ENCODE data around the gene SHH.
"Not testable (repeated sequence)": the region's sequence is repeated elsewhere in the genome, so short reads cannot be mapped to it uniquely, and the experiment has no call there.

SHH gene

GRCh38 chr7:155819186-155819585 lies 6.9 kb upstream of the SHH start:
- no peak for DNase-seq (ENCODE audit: low spot score)

GRCh38 chr7:155818820-155819168 lies 6.5 kb upstream of the SHH start:
- DNase-seq (ENCODE audit: low spot score), result no peak

GRCh38 chr7:155818154-155818819 lies 6.0 kb upstream of the SHH start:
- DNase-seq (ENCODE audit: low spot score), result no peak

GRCh38 chr7:155817515-155817914 lies 5.3 kb upstream of the SHH start:
- not testable (repeated sequence) for DNase-seq (ENCODE audit: low spot score)

GRCh38 chr7:155816996-155817395 lies 4.7 kb upstream of the SHH start:
- no peak for DNase-seq (ENCODE audit: low spot score)

GRCh38 chr7:155816192-155816508 lies 3.9 kb upstream of the SHH start:
- DNase-seq (ENCODE audit: low spot score), result no peak

- DNase-seq (ENCODE audit: low spot score), result peak; percentile 85
Measured at GRCh38 chr7:155815332-155816191, 3.3 kb upstream of the SHH start.

- no peak for DNase-seq (ENCODE audit: low spot score)
Measured at GRCh38 chr7:155814316-155815276, 2.3 kb upstream of the SHH start.

- DNase-seq (ENCODE audit: low spot score), result no peak
Measured at GRCh38 chr7:155813546-155814315, 1.5 kb upstream of the SHH start.

GRCh38 chr7:155813125-155813524 lies 862 bp upstream of the SHH start:
- DNase-seq (ENCODE audit: low spot score), result no peak

GRCh38 chr7:155811560-155811894 lies 736 bp downstream of the SHH start:
- DNase-seq (ENCODE audit: low spot score), result no peak

GRCh38 chr7:155810770-155811559 lies 1.3 kb downstream of the SHH start:
- no peak for DNase-seq (ENCODE audit: low spot score)

GRCh38 chr7:155809947-155810769 lies 2.1 kb downstream of the SHH start:
- DNase-seq (ENCODE audit: low spot score), result no peak

- no peak for DNase-seq (ENCODE audit: low spot score)
Measured at GRCh38 chr7:155809332-155809946, 2.8 kb downstream of the SHH start.

- peak; percentile 25 for DNase-seq (ENCODE audit: low spot score)
Measured at GRCh38 chr7:155808549-155809331, 3.5 kb downstream of the SHH start.

GRCh38 chr7:155807789-155808548 lies 4.3 kb downstream of the SHH start:
- no peak for DNase-seq (ENCODE audit: low spot score)

GRCh38 chr7:155807065-155807671 lies 5.1 kb downstream of the SHH start:
- no peak for DNase-seq (ENCODE audit: low spot score)
